Liver (tissue), 9 donors: ENCODE measurements around the gene PVALEF. TPM values are rescaled to one million over a fixed set of nuclear protein-coding genes. Genes with fewer than 3 reads are reported as not detected.

Source experiments
- DNase-seq: peaks from one replicate; pipeline ENCODE4 v3.0.0-alpha.2; 2017; ENCODE audit warnings: low spot score
- H3K27ac ChIP-seq, 2 donors: one replicate each; pipeline ENCODE4 v1.7.0; 2013; ENCODE audit warnings: inconsistent platforms in 2 of 2, low read length in 2 of 2, control low read depth in 1 of 2, low read depth in 1 of 2, mild to moderate bottlenecking in 1 of 2
- H3K27me3 ChIP-seq, 4 donors: one replicate each; pipeline versions ENCODE4 v1.6.1 to v1.7.0; 2013; ENCODE audit warnings: low read length in 3 of 4, inconsistent platforms in 1 of 4, mild to moderate bottlenecking in 1 of 4, moderate library complexity in 1 of 4; ENCODE audit not compliant: control insufficient read depth in 4 of 4, insufficient read depth in 4 of 4
- H3K36me3 ChIP-seq, 4 donors: one replicate each; pipeline versions ENCODE4 v1.6.1 to v1.7.0; 2013; ENCODE audit warnings: low read length in 3 of 4, mild to moderate bottlenecking in 3 of 4, low read depth in 1 of 4, moderate library complexity in 1 of 4; ENCODE audit not compliant: control insufficient read depth in 4 of 4, insufficient read depth in 3 of 4
- H3K4me1 ChIP-seq, 4 donors: one replicate each; pipeline versions ENCODE4 v1.6.1 to v1.7.0; 2013; ENCODE audit warnings: low read length in 3 of 4, mild to moderate bottlenecking in 3 of 4, moderate library complexity in 1 of 4; ENCODE audit not compliant: control insufficient read depth in 4 of 4, insufficient read depth in 4 of 4
- H3K4me3 ChIP-seq, 3 donors: one replicate each; pipeline versions ENCODE4 v1.6.1 to v1.7.0; 2013; ENCODE audit warnings: low read length in 3 of 3, control low read depth in 1 of 3, low read depth in 1 of 3, mild to moderate bottlenecking in 1 of 3
- H3K9ac ChIP-seq, 2 donors: one replicate each; pipeline ENCODE4 v1.7.0; 2013; ENCODE audit warnings: low read length in 2 of 2, mild to moderate bottlenecking in 2 of 2, moderate library complexity in 2 of 2, control low read depth in 1 of 2, low read depth in 1 of 2
- H3K9me3 ChIP-seq, 4 donors: one replicate each; pipeline versions ENCODE4 v1.6.1 to v1.7.0; 2013; ENCODE audit warnings: low read length in 3 of 4; ENCODE audit not compliant: control insufficient read depth in 4 of 4
- ATF3 ChIP-seq: IDR thresholded peaks from 2 replicates; pipeline ENCODE4 v1.6.1; 2016; ENCODE audit warnings: antibody characterized with exemption
- CTCF ChIP-seq: fragments of 150-350 bp; IDR thresholded peaks from 2 replicates; pipeline ENCODE4 v1.5.1; 2017; ENCODE audit warnings: improper control_type of control experiment, low read depth, low read length; ENCODE audit not compliant: missing input control
- EGR1 ChIP-seq, 2 donors: IDR thresholded peaks; 2 replicates each; pipeline ENCODE4 v1.6.1; 2016 to 2018; ENCODE audit warnings: antibody characterized with exemption in 2 of 2, low read depth in 2 of 2
- FOXA1 ChIP-seq: IDR thresholded peaks from 2 replicates; pipeline ENCODE4 v1.6.1; 2016; ENCODE audit warnings: antibody characterized with exemption
- FOXA2 ChIP-seq: IDR thresholded peaks from 2 replicates; pipeline ENCODE4 v1.6.1; 2016; ENCODE audit warnings: antibody characterized with exemption
- GABPA ChIP-seq, 2 donors: IDR thresholded peaks in 1 of 2; conservative IDR thresholded peaks in 1 of 2; 2 replicates each; pipeline ENCODE4 v1.6.1; 2016; ENCODE audit warnings: antibody characterized with exemption in 2 of 2, mild to moderate bottlenecking in 1 of 2, moderate library complexity in 1 of 2
- HNF4G ChIP-seq: IDR thresholded peaks from 2 replicates; pipeline ENCODE4 v1.6.1; 2016; ENCODE audit warnings: antibody characterized with exemption
- JUND ChIP-seq, 2 donors: IDR thresholded peaks; 2 replicates each; pipeline ENCODE4 v1.6.1; 2016; ENCODE audit warnings: antibody characterized with exemption in 2 of 2
- MAX ChIP-seq: IDR thresholded peaks from 2 replicates; pipeline ENCODE4 v1.6.1; 2016; ENCODE audit warnings: antibody characterized with exemption
- NR2F2 ChIP-seq: IDR thresholded peaks from 2 replicates; pipeline ENCODE4 v1.6.1; 2016; ENCODE audit warnings: antibody characterized with exemption
- RAD21 ChIP-seq, 2 donors: IDR thresholded peaks; 2 replicates each; pipeline ENCODE4 v1.6.1; 2016; ENCODE audit warnings: antibody characterized with exemption in 2 of 2, mild to moderate bottlenecking in 2 of 2
- REST ChIP-seq: IDR thresholded peaks from 2 replicates; pipeline ENCODE4 v1.6.1; 2016; ENCODE audit warnings: antibody characterized with exemption, mild to moderate bottlenecking
- RXRA ChIP-seq, 2 donors: IDR thresholded peaks; 2 replicates each; pipeline ENCODE4 v1.6.1; 2017 to 2018; ENCODE audit warnings: antibody characterized with exemption in 2 of 2, mild to moderate bottlenecking in 1 of 2
- SP1 ChIP-seq: IDR thresholded peaks from 2 replicates; pipeline ENCODE4 v1.6.1; 2018; ENCODE audit warnings: antibody characterized with exemption, mild to moderate bottlenecking
- TAF1 ChIP-seq: conservative IDR thresholded peaks from 2 replicates; pipeline ENCODE4 v1.6.1; 2016; ENCODE audit warnings: antibody characterized with exemption, mild to moderate bottlenecking
- YY1 ChIP-seq: IDR thresholded peaks from 2 replicates; pipeline ENCODE4 v1.6.1; 2016; ENCODE audit warnings: antibody characterized with exemption, mild to moderate bottlenecking
- WGBS: extraction: QIAGEN DNeasy Blood & Tissue Kit; methylation state at CpG from one replicate; pipeline ENCODE4 v1.1.7; 2013; 5-methylcytosine and 5-hydroxymethylcytosine counted together
- polyA plus RNA-seq, 2 donors: library from polyadenylated mRNA; stranded (reverse) in 1 of 2; unstranded in 1 of 2; fragments of 200-250 nt in 1 of 2; fragments of >200 nt in 1 of 2; fragmentation: Nextera tagmentation in 1 of 2; extraction: Ambion mirVana in 1 of 2; gene quantifications; one replicate each; pipeline versions ENCODE4 v1.2.1 to v1.2.3, GENCODE V29; 2013 to 2015
- total RNA-seq, 2 donors: library from RNA; depleted of rRNA; stranded (reverse); fragments of >200 nt; gene quantifications; one replicate each; pipeline ENCODE4 v1.2.3, GENCODE V29; 2014
- TF ChIP-seq, protein P1 (sequence below): IDR thresholded peaks from 2 replicates; pipeline ENCODE4 v1.6.1; 2016; ENCODE audit warnings: antibody characterized with exemption
- donor health status: healthy.
- donor health status: healthy.
- donor health status: healthy.
- donor health status: healthy.
- donor health status: healthy.

PVALEF gene
- total and polyA plus RNA-seq, 4 donors = not detected

DNA sequence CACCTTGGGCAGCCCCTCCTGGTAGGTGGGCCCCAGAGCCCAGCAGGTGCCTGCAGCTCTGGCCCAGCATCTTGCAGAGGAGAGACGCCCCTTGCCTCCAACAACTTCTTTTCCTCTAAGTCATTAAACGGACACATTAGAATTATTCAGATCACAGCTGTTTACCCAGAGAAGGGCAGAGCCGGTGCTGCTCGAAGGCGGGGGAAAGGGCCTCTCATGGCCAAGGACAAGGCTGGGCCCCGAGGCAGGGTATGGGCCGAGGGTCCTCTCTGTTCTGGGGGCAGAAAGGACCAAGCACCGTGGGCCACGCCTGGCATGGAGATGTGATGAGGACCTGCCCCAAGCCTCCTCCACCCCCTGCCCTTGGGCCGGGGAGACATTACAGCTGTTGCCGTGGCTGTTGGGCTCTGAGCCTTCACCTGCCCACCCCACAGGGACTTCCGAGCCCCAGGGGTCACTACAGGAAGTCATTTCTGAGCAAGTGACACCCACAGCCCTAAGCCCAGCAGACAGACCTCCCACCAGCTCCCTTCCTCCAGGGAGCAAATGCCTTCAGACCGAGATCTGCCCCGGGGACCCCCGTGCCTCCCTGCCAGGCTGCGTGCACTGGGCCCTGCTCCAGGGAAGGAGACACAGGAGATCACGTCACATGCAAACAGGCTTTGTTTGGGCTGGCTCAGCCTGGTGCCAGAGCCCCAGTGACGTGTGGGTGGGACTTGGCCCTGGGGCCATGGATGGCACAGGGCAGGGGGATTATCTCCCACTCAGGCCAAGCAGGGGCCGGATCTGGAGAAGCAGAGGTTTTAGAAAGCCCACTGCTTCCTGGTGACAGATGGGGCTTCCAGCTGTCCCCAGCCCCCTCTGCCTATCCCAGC lies 699 bp upstream of the PVALEF start:
- Histone ChIP-seq H3K4me3 (no peak overlapping the region), H3K27ac (no peak overlapping the region), H3K9ac (no peak overlapping the region), H3K36me3 (no peaks in the 10 kb centered on the region), H3K9me3 (no peaks in the 10 kb centered on the region), H3K4me1 (peaks cover 0 to 12% (median 3%) of the 10 kb centered on the region in 4 donors), H3K27me3 (no peaks in the 10 kb centered on the region)
- 58% methylated on average over 19 of the region's 19 CpGs for WGBS
- TF ChIP-seq, protein P1, sequence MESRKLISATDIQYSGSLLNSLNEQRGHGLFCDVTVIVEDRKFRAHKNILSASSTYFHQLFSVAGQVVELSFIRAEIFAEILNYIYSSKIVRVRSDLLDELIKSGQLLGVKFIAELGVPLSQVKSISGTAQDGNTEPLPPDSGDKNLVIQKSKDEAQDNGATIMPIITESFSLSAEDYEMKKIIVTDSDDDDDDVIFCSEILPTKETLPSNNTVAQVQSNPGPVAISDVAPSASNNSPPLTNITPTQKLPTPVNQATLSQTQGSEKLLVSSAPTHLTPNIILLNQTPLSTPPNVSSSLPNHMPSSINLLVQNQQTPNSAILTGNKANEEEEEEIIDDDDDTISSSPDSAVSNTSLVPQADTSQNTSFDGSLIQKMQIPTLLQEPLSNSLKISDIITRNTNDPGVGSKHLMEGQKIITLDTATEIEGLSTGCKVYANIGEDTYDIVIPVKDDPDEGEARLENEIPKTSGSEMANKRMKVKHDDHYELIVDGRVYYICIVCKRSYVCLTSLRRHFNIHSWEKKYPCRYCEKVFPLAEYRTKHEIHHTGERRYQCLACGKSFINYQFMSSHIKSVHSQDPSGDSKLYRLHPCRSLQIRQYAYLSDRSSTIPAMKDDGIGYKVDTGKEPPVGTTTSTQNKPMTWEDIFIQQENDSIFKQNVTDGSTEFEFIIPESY = no peak
- DNase-seq = no peak

DNA sequence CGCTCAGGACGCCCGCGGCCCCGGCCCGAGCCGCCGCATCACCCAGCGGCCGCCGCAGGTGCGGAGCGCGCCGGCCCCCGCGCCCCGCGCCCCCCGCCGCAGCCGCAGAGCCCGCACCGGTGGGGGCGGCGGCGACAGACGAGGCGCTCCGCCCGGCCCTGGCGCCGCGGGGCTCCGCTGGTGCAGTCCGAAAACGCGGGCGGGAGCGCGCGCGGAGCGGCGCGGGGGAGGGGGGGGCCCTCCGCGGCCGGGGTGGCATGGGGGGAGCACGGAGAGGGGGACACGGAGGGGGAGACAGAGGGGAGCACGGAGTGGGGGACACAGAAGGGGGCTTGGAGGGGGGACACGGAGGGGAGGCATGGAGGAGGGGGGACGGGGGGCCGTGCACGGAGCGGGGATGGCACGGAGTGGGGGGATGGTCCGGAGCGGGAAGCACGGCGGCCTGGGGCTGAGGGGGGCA lies 756 bp downstream of the PVALEF start, which contains the start of gene AATK:
Gene AATK (minus strand): TSS at position 189 of the 460 bp plus-strand sequence. CDS start 229 bp downstream, outside the sequence.
- Histone ChIP-seq H3K36me3 (no peaks in the 10 kb centered on the region), H3K27ac (no peak within 1 kb of the TSS), H3K4me1 (peaks cover 0 to 10% (median 2%) of the 10 kb centered on the region in 4 donors), H3K9ac (no peak within 1 kb of the TSS), H3K27me3 (no peaks in the 10 kb centered on the region), H3K4me3 (peak within 1 kb of the TSS in 1 of 3 donors; percentile 43), H3K9me3 (no peaks in the 10 kb centered on the region)
- DNase-seq = no peak
- TF ChIP-seq SP1 (no peak), MAX (no peak), RXRA (IDR thresholded peaks at IDR 0.05) (no peak), EGR1 (IDR thresholded peaks at IDR 0.05; ENCODE audit: low read depth in 2 of 2) (no peak), JUND (IDR thresholded peaks at IDR 0.05) (no peak), GABPA (IDR thresholded peaks at IDR 0.05 in 1 of 2, conservative IDR thresholded peaks at IDR 0.05 in 1 of 2) (no peak), YY1 (no peak), ATF3 (no peak), CTCF (no peak), TAF1 (no peak), RAD21 (IDR thresholded peaks at IDR 0.05) (no peak), HNF4G (no peak), FOXA2 (no peak), REST (no peak), FOXA1 (no peak), NR2F2 (no peak)
- TF ChIP-seq, protein P1 = no peak
- WGBS = 2% methylated on average over 62 of the region's 62 CpGs
